CD4-positive, alpha-beta T cell treated with Interleukin-17A for 4 hours (primary cell): ENCODE data around the gene REXO5.

Experiments used
- DNase-seq: peaks from one replicate; pipeline ENCODE4 v3.0.0-alpha.2; 2020; ENCODE audit warnings: mixed read lengths

REXO5 gene

DNA sequence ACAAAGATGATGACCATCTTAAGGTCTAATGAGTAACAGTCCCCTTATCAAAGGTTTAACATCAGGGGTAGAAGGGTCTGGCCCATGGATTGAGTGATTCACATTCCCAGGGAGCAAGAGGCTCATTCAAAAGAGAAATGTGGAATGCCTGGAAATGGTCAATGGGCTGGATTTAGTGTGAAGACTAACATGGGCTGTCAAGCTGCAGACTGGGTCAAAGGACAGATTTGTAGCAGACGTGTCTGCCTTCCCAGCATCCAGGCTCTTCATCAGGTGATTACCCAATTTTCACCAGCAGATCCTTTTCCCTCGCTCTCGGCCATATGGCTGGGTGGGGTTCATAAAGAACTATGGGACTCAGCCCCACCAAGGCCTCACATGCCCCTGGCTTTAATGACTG, 67.0 kb downstream of the REXO5 start:
- DNase-seq, result no peak

DNA sequence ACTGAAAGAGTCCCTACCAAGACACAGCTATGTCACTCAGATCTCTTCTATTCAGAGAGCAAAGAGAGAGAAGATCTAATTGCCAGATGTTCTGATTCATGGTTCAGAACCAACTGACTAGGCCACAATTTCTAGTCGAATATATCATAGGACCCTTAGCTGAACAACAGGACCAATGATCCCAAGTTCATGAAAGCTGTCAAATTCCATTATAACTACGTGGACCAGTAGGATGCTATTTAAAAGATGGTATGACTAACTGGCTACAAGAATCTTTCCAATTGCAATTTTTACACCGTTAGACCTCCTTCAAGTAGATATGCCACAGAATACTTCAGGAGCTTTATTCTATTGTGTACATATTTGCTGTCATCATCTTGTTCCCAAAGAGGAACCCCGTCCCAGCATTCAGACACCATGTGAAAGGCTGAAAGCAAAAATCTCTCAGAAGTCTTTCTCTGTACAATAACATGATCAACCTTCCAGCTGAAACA, 67.8 kb downstream of the REXO5 start:
- DNase-seq, result no peak

DNA sequence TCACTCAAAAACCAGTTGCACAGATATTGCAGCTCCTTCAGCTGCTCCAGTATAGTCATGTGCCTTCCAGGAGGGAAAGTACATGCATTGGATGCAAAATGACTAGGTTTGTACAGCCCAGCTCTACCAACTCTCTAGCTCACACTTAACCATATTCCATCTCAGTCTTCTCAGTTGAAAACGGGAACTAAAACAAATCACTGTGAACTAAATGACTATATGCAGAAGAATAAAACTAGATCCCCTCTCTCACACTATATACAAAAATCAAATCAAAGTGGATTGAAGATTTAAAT, 69.0 kb downstream of the REXO5 start:
- DNase-seq, result no peak

DNA sequence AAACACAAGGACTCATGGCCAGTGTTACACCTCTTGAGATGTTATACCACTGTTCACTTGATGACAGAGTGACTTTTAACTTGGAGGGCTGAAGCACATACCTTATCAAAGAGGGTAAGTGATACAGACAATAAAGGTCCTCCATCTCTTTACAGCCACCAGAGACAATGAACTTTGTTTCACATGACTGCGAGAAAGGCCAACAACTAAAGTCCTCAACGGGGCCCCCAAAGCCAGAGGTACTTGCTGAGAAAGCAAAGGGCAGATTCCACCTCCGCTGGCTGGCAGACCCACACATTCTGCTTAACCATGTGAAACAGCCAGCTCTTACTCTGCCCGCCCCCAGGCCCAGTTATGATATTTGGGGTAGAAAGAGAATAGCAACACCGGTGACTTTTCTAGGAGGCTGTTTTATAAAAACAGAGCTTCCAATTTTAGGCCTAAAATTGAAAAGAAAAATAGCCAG, 72.4 kb downstream of the REXO5 start:
- no peak for DNase-seq

DNA sequence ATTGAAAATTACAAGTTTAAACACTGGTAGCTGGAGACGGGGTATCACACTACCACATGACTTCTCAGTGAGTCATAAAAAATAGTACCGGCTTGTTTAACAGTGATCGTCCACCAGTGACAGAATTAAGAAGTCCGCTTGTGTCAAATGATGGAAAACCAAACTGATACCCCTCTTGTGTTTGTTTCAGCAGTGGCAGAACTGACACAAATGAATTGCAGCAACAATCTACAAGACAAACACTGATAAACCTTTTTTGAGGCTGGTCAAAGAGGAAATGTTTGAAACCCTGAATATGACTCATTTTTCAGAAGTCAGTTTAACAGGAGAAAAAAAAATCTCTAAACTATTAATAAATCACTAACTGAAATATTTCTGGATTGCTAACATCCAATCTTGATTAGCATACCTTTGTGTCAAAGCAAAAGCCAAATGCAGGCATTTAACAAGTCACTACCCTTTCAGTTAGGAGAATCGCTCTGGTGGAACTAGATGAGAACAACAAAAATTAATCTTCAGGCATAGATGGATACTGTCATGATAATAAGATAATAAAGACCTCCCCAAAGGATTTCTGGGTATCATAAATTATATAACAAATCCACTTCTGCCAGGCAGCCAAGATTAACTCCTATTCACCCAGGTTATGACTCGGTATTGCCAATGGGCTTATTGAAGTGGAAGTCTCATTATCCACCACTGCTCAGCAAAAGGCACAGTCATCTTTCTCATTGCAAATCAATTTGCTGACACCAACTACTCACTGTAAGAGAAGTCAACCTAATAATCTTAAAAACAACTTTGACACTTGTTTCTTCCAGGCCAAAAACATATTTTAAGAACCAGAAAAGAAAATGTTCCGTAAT, 73.1 kb downstream of the REXO5 start:
- no peak for DNase-seq

DNA sequence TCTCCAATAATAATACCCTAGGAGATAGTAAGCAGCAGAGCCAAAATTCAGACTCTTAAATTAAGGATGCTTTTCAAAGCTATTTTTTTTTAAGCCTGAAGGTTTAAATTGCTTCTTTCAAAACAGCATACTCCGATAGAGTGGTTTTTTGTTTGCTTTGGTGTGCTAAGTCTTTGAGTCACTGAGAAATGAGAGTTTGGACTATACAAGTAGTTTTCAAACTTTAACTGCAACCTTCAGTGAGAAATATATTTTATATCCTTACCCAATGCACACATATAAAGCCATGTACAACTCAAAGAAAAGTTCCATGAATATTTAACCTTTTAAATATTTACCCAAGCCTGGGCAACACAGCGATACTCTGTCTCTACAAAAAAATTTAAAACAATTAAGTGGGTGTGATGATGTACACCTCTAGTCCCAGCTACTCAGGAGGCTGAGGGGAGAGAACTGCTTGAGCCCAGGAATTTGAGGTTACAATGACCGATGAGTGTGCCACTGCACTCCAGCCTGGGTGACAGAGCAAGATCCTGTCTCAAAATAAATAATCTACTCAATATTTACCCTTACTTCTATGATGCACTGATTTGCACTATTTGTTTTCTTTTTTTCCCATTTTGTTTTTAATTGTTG, 74.7 kb downstream of the REXO5 start:
- DNase-seq, result no peak

DNA sequence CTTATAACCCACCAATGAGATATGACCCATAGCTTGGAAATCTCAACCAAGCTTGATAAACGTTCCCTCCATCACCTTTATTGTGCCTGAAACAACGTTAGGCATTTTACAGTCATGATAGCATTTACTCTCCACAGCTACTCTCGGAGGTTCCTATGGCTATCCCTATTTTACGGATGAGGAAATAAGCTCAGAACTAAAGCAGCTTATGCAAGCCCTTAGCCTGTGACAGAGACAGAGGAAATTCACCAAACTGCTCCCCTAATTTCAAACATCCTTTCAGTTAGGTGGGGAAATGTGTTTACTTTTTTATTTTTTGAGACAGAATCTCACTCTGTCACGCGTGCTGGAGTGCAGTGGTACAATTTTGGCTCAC, 75.2 kb downstream of the REXO5 start:
- DNase-seq, result no peak

DNA sequence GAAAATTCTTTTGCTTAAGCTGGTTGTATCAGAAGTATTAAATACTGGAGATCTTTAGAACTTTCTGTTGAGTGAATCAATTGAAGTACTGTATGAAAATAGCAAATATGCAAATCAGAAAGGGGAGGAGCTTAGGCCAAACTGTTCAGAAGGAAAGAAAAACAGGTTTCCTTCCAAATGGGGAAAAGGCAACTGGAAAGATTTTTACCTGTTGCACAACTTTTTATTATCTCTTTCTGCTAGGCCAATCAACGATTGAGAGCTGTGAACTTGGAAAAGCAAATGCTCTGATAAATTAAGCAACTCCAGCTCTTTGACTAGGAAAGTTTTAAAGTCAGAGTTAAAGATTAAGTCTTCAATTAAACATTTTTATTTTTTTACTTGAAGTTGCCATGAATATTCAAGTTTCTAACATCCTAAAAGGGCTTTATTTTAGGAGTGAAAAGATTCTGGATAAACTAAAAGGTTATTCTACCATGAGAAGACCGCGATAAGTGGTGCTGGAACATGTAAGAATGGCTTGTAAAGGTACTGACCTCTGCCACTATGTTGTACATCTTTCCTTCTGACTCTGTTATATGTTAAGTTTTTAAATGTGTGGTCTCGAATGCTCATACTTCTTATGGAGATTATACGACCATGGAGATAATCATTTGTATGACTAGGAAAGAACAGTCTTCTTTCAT, 77.4 kb downstream of the REXO5 start:
- no peak for DNase-seq

DNA sequence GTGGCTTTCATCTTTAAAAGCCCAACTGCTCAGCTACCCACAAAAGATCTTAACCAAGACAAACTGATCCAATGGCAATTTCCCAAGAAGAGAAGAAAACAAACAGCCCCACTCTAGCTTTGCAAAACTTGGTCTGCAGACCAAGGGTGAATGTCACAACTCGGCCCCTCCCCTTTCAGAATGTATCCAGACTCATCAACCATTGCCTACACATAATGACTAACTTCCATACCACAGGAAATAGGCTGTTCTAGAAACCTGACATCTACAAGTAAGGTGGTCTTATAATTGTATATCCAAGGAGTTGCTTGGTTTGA, 77.9 kb downstream of the REXO5 start:
- DNase-seq, result no peak

DNA sequence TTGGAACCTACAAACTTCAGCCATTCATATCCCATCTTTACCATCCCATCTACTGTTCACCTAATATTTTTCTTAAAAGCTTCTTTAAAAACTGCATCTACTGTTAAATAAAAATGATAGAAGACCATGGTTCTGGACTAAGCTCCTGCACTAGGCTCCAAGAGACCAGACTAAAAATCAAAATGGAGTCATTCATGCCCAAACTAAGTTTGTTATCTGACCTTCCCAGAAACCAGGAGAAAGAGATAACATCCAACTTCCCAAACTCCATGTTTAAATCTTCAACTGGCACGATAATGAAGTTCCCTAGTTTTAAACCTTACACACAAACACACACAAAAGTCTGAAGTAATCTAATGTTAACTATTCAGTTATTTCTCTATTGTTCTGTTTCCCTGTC, 80.0 kb downstream of the REXO5 start:
- DNase-seq, result no peak

DNA sequence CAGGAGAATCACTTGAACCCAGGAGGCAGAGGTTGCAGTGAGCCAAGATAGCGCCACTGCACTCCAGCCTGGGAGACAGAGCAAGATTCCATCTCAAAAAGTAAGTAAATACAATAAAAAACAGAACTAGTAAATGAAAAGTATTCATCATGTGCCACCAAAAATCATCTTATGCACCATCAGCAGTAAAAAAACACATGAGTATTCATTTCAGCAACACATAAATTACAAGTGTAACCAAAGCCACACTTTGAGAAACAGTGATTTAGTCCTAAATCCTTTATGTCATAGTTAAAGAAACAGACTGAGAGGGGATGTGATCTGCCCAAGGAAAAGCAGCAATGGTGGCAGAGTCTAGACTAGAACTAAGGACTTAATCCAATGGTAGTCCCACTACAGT, 80.9 kb downstream of the REXO5 start:
- no peak for DNase-seq

DNA sequence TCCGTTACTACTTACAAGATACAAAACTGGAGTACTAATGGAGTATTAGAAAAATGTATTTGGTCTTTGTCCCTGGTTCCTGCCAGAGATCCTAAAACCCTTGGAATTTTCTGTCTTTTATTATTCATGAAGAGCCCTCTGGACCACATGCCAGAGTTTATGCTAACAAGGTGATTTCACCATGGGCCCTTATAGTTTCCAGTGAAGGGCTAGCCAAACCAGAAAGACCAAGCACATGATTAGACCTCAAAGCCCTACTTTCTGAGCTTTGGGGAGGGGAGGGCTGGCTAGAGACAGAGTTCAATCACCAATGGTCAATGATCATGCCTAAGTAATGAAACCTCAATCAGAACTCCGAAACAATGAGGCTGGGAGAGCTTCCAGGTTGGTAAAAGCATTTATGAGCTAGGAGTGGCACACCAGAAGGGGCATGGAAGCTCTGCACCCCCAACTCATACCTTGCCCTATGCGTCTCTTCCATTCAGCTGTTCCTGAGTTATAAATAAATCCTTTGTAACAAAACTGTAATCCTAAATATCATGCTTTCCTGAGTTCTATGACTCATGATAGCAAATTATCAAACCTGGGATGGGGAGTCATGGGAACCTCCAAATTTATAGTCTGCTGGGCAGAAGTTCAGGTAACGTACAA, 83.4 kb downstream of the REXO5 start:
- no peak for DNase-seq

DNA sequence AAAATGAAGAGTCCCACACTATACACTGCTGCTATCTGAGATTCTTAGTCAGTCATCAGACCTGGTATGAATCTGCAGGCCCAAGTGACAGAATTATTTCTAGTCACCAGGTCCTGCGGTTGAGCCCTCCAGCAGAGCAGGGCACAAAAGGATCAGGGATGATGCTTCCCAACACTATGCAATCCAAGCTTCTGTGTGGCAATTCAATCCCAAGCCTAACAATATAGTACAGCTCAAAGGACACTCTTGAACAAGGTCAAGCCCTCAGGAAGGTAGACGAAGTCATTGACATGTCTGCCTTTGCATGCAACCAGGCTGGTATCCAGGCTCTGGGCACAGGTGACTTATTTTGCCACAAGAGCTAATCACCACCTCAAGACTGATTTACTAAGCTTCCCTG, 88.1 kb downstream of the REXO5 start:
- no peak for DNase-seq

DNA sequence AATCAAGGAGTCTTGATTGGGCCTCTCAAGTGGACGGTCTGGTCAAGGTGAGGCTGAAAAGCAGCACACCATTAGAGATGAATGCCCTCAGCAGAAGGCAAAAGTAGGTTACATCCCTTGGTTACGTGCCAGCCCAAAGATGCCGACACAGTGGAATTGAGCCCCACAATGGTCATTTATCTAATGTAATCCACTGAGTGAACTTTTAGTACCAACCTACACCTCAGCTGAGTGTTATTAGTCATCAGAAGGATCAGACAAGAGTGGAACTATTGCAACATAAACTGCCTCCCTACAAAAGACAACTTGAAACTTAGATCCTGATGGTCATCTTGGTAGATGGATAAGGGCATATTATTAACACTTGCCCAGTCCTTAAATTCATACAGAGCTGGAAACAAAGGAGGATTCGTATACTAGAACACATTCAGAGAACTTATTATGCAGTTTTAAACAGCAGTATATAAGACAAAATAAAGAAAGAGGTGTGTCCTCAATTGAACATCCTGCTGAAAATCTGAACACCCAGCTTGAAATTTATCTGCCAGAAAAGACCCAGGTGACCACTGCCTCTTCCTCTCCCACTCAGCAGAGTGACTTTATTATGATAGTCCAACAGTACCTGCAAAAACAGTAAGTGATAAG, 91.0 kb downstream of the REXO5 start:
- DNase-seq, result no peak

DNA sequence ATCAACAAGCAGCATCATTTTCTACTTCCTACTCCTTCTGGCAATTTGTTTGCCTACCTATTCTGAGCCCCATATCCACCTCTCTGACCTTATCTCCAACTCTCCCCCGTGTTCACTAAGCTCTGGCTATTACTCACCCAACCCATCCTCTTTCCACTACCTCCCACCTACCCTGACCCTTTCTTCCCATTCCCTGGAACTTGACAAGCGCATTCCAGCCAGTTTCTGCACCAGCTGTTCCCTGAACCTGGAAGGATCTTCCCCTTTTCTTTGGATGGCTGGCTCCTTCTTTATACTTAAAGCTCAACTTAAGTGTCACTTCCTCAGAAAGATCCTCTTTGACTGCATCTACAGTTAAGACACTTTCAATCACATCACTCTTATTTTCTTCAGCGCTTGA, 91.6 kb downstream of the REXO5 start:
- no peak for DNase-seq

DNA sequence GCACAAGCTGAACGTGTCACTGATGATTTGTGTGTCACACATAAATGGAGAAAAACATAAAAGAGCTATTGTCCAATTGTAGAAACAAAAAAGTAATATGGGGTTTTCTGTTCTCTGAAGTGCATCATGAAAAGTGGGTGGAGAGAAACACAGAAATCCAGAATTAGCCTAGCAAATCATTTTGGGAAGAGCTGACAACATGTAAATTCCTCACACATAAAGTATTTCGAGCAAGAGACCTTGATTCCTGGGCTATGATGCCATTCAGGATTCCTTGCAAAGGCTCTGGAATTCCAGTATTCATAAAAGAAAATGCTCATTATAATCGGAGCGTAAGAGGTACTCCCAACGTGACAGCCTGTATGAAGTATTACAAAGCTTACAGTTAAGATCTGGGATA, 92.7 kb downstream of the REXO5 start:
- DNase-seq, result no peak
